Osteoblast (primary cell): Measurements from ENCODE around the gene AGPS. TPM values are rescaled to one million over a fixed set of nuclear protein-coding genes. Genes with fewer than 3 reads are reported as not detected.

Source experiments
- DNase-seq: peaks from one replicate; pipeline ENCODE4 v3.0.0; 2011; ENCODE audit warnings: low spot score, mixed read lengths; ENCODE audit not compliant: insufficient read length; ENCODE audit errors: missing footprints
- H2AFZ ChIP-seq: 2 replicates; pipeline ENCODE4 v1.6.0; 2011; ENCODE audit warnings: mild to moderate bottlenecking, low read length
- H3K27ac ChIP-seq: 2 replicates; pipeline ENCODE4 v1.5.1; 2011; ENCODE audit warnings: mild to moderate bottlenecking, low read depth, low read length, moderate library complexity
- H3K27me3 ChIP-seq: 2 replicates; pipeline ENCODE4 v1.6.0; 2012; ENCODE audit warnings: mild to moderate bottlenecking, control low read depth, inconsistent platforms, low read length, moderate library complexity; ENCODE audit not compliant: insufficient read depth
- H3K36me3 ChIP-seq: 2 replicates; pipeline ENCODE4 v1.5.1; 2011; ENCODE audit warnings: mild to moderate bottlenecking, low read length, control low read depth, moderate library complexity; ENCODE audit not compliant: insufficient read depth
- H3K4me1 ChIP-seq: 2 replicates; pipeline ENCODE4 v1.5.1; 2011; ENCODE audit warnings: mild to moderate bottlenecking, low read length, control low read depth, moderate library complexity; ENCODE audit not compliant: insufficient read depth
- H3K4me2 ChIP-seq: 2 replicates; pipeline ENCODE4 v1.6.0; 2011; ENCODE audit warnings: mild to moderate bottlenecking, low read length; ENCODE audit not compliant: insufficient read depth
- H3K4me3 ChIP-seq: fragments of 200-600 bp; sonication (generic); 3 replicates; pipeline ENCODE4 v1.5.1; 2012; ENCODE audit warnings: mild to moderate bottlenecking, low read length, inconsistent platforms; ENCODE audit not compliant: insufficient read depth
- H3K79me2 ChIP-seq: 2 replicates; pipeline ENCODE4 v1.6.0; 2012; ENCODE audit warnings: mild to moderate bottlenecking, low read length, control low read depth, inconsistent platforms; ENCODE audit not compliant: insufficient read depth
- H3K9me3 ChIP-seq: 2 replicates; pipeline ENCODE4 v1.5.1; 2011; ENCODE audit warnings: low read depth, low read length, control low read depth
- H4K20me1 ChIP-seq: 2 replicates; pipeline ENCODE4 v1.6.0; 2012; ENCODE audit warnings: mild to moderate bottlenecking, low read length, control low read depth; ENCODE audit not compliant: insufficient read depth
- CTCF ChIP-seq: IDR thresholded peaks from 2 replicates; pipeline ENCODE4 v1.5.1; 2011; ENCODE audit warnings: mild to moderate bottlenecking, low read depth, low read length, moderate library complexity; ENCODE audit errors: extremely low read depth
- total RNA-seq: library from RNA; depleted of rRNA; stranded (reverse); fragments of >200 nt; gene quantifications from 2 replicates; pipeline ENCODE4 v1.2.3, GENCODE V29; 2012

AGPS gene
- total RNA-seq, 1 donor, result 34.0 TPM

GRCh38 chr2:177403838-177404237 is 11.3 kb downstream of the AGPS start:
- Histone ChIP-seq H3K36me3 (no peaks in the 10 kb centered on the region), H2AFZ (no peak overlapping the region), H3K4me3 (no peak overlapping the region), H3K9me3 (no peaks in the 10 kb centered on the region), H3K4me2 (no peak overlapping the region), H4K20me1 (peaks cover 37% of the 10 kb centered on the region), H3K27ac (no peak overlapping the region), H3K79me2 (peaks cover 96% of the 10 kb centered on the region), H3K4me1 (no peaks in the 10 kb centered on the region), H3K27me3 (no peaks in the 10 kb centered on the region)
- no peak for DNase-seq
- no peak for TF ChIP-seq CTCF

- H3K27me3 ChIP-seq, result no peaks in the 10 kb centered on the region
- no peak overlapping the region for H3K4me2 ChIP-seq
- no peaks in the 10 kb centered on the region for H3K36me3 ChIP-seq
- H4K20me1 ChIP-seq, result peaks cover 38% of the 10 kb centered on the region
- no peaks in the 10 kb centered on the region for H3K9me3 ChIP-seq
- no peak for TF ChIP-seq CTCF
- no peaks in the 10 kb centered on the region for H3K4me1 ChIP-seq
- H3K27ac ChIP-seq, result no peak overlapping the region
- DNase-seq, result no peak
- H3K79me2 ChIP-seq, result peaks cover 96% of the 10 kb centered on the region
- H3K4me3 ChIP-seq, result no peak overlapping the region
- H2AFZ ChIP-seq, result no peak overlapping the region
Observed at GRCh38 chr2:177404243-177404642, 11.7 kb downstream of the AGPS start.

GRCh38 chr2:177405029-177405692 is 12.6 kb downstream of the AGPS start:
- H3K36me3 ChIP-seq, result no peaks in the 10 kb centered on the region
- no peak overlapping the region for H3K4me2 ChIP-seq
- H4K20me1 ChIP-seq, result peaks cover 32% of the 10 kb centered on the region
- H3K9me3 ChIP-seq, result no peaks in the 10 kb centered on the region
- H3K27me3 ChIP-seq, result no peaks in the 10 kb centered on the region
- no peaks in the 10 kb centered on the region for H3K4me1 ChIP-seq
- no peak overlapping the region for H3K4me3 ChIP-seq
- H3K79me2 ChIP-seq, result peaks cover 97% of the 10 kb centered on the region
- H3K27ac ChIP-seq, result no peak overlapping the region
- DNase-seq, result no peak
- no peak for TF ChIP-seq CTCF
- no peak overlapping the region for H2AFZ ChIP-seq

- no peaks in the 10 kb centered on the region for H3K4me1 ChIP-seq
- H3K9me3 ChIP-seq, result no peaks in the 10 kb centered on the region
- no peak overlapping the region for H3K27ac ChIP-seq
- no peak overlapping the region for H2AFZ ChIP-seq
- no peak overlapping the region for H3K4me3 ChIP-seq
- no peak overlapping the region for H3K4me2 ChIP-seq
- H4K20me1 ChIP-seq, result peaks cover 32% of the 10 kb centered on the region
- no peak for TF ChIP-seq CTCF
- no peaks in the 10 kb centered on the region for H3K36me3 ChIP-seq
- no peaks in the 10 kb centered on the region for H3K27me3 ChIP-seq
- peaks cover 97% of the 10 kb centered on the region for H3K79me2 ChIP-seq
- no peak for DNase-seq
Observed at GRCh38 chr2:177406182-177406581, 13.6 kb downstream of the AGPS start.
